Keratinocyte (primary cell): Measurements from ENCODE around the gene JAZF1.

Experiments used
- CTCF ChIP-seq, 3 experiments: IDR thresholded peaks in 1 of 3; conservative IDR thresholded peaks in 1 of 3; optimal IDR thresholded peaks in 1 of 3; 2 replicates in 2 of 3; 3 replicates in 1 of 3; pipeline versions ENCODE3 to v1.5.1; 2011; ENCODE audit warnings: low read length in 3 of 3, mild to moderate bottlenecking in 3 of 3, moderate library complexity in 2 of 3, control low read depth in 1 of 3, inconsistent platforms in 1 of 3; ENCODE audit not compliant: insufficient read depth in 2 of 3; ENCODE audit errors: extremely low read depth in 1 of 3
- EZH2 ChIP-seq: IDR thresholded peaks from one replicate; pipeline ENCODE4 v1.6.1; 2012; ENCODE audit warnings: inconsistent platforms, mild to moderate bottlenecking, low read length, moderate library complexity

GRCh38 chr7:28165961-28166955 lies 14.3 kb downstream of the JAZF1 start:
- TF ChIP-seq CTCF (optimal IDR thresholded peaks at IDR 0.05 in 1 of 3, IDR thresholded peaks at IDR 0.05 in 1 of 3, conservative IDR thresholded peaks at IDR 0.05 in 1 of 3; ENCODE audit: extremely low read depth in 1 of 3, insufficient read depth in 2 of 3, low read length in 3 of 3) (no peak), EZH2 (no peak)
